ENCODE measurements around the gene ADAM11.
"Not testable (repeated sequence)": the region's sequence is repeated elsewhere in the genome, so short reads cannot be mapped to it uniquely, and the experiment has no call there.

ADAM11 gene

GRCh38 chr17:44804302-44805089 is 45.7 kb downstream of the ADAM11 start:
- no peak for TF ChIP-seq CTCF (conservative IDR thresholded peaks at IDR 0.05; ENCODE audit: control insufficient read depth, insufficient read depth, low read depth, low read length)
- H3K4me3 ChIP-seq (ENCODE audit: control insufficient read depth, low read depth, low read length) = no peak overlapping the region
- DNase-seq (ENCODE audit: low read depth) = peak; percentile 72

- TF ChIP-seq CTCF (conservative IDR thresholded peaks at IDR 0.05; ENCODE audit: control insufficient read depth, insufficient read depth, low read depth, low read length) = no peak
- H3K4me3 ChIP-seq (ENCODE audit: control insufficient read depth, low read depth, low read length) = no peak overlapping the region
- no peak for DNase-seq (ENCODE audit: low read depth)
Observed at GRCh38 chr17:44807093-44807816, 48.5 kb downstream of the ADAM11 start.

DNA sequence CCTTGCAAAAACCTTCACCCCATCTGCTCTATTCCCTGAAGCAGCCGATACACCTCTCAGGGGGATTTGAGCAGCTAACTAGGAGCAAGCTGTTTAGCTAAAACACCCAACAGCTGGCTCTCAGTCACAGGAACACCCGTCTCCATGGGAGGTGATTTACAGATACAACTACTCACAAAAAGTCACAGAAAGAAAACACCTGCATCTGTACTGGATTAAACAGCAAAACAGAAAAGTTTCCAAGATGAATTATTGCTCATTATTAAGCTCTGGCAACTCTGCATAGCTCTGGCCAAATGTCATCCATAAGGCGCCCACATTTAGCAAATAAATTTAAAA is 49.0 kb downstream of the ADAM11 start:
- DNase-seq (ENCODE audit: low read depth) = peak; percentile 50
- H3K4me3 ChIP-seq (ENCODE audit: control insufficient read depth, low read depth, low read length) = no peak overlapping the region
- no peak for TF ChIP-seq CTCF (conservative IDR thresholded peaks at IDR 0.05; ENCODE audit: control insufficient read depth, insufficient read depth, low read depth, low read length)

DNA sequence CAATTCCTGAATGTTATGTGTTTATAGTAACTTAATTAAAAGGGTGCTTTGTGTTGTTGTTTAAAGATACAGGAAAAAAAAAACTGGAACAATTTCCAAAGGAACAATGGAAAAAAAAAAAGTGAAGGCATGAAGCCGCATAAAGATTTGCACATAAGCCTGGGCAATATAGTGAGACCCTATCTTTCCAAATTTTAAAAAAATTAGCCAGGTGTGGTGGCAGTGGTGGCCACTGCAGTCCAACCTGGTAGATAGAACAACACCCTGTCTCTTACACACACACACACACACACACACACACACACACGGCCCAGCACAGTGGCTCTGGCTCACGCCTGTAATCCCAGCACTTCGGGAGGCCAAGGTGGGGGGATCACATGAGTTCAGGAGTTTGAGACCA is 49.4 kb downstream of the ADAM11 start:
- no peak for DNase-seq (ENCODE audit: low read depth)
- TF ChIP-seq CTCF (conservative IDR thresholded peaks at IDR 0.05; ENCODE audit: control insufficient read depth, insufficient read depth, low read depth, low read length) = no peak

DNA sequence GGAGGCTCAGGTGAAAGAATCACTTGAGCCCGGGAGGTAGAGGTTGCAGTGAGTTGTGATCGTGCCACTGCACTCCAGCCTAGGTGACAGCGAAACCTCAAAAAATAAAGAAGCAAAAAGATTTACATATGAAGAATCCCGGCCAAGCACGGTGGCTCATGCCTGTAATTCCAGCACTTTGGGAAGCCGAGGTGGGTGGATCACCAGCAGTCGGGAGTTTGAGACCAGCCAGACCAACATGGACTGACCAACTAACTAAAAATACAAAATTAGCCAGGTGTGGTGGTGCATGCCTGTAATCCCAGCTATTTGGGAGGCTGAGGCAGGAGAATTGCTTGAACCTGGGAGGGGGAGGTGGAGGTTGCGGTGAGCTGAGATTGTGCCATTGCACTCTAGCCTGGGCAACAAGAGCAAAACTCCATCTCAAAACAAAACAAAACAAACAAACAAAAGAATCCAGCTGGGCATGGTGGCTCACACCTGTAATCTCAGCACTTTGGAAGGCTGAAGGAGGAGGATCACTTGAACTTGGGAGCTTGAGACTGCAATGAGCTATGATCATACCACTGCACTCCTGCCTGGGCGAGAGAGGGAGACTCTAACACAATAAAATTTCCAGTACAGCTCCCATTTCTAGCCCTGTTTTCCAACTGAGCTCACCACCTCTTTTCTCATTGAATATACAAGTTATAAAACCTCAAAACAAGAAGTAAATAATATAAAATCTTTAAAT is 50.0 kb downstream of the ADAM11 start:
- DNase-seq (ENCODE audit: low read depth); H3K4me3 ChIP-seq (ENCODE audit: control insufficient read depth, low read depth, low read length): not testable (repeated sequence)

More for the DNA sequence above, 49.4 kb downstream of the ADAM11 start:
- H3K4me3 ChIP-seq (ENCODE audit: control insufficient read depth, low read depth, low read length) = no peak overlapping the region

DNA sequence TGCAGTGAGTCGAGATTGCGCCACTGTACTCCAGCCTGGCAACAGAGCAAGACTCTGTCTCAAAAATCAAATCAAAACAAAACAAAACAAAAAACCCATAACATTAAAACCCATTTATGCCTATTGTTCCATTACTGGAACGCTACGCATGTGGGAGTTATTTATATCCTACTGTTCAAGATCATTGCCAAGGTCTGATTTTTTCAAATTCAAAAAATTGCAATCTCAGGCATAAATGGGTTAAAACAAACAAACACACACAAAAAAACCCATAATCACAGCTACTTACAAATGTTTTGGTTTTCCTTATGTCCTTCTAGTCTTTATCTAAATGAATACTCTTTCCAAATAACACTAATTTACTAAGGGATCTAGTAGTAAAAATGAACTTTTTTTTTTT is 53.5 kb downstream of the ADAM11 start:
- TF ChIP-seq CTCF (conservative IDR thresholded peaks at IDR 0.05; ENCODE audit: control insufficient read depth, insufficient read depth, low read depth, low read length) = no peak
- H3K4me3 ChIP-seq (ENCODE audit: control insufficient read depth, low read depth, low read length) = no peak overlapping the region
- DNase-seq (ENCODE audit: low read depth) = no peak

- not testable (repeated sequence) for H3K4me3 ChIP-seq (ENCODE audit: control insufficient read depth, low read depth, low read length); DNase-seq (ENCODE audit: low read depth)
Observed at GRCh38 chr17:44818508-44818907, 59.7 kb downstream of the ADAM11 start.

Data from fibroblast of mammary gland (primary cell).